GDM1 (cell line): ENCODE data around the gene MINDY1.
A peak's percentile ranks its signal among the peaks of the same experiment; 100 is the strongest.

Experiments used
- DNase-seq: peaks from one replicate; lab custom pipeline; 2025; lab: John Stamatoyannopoulos, UW

MINDY1 gene, protein sequence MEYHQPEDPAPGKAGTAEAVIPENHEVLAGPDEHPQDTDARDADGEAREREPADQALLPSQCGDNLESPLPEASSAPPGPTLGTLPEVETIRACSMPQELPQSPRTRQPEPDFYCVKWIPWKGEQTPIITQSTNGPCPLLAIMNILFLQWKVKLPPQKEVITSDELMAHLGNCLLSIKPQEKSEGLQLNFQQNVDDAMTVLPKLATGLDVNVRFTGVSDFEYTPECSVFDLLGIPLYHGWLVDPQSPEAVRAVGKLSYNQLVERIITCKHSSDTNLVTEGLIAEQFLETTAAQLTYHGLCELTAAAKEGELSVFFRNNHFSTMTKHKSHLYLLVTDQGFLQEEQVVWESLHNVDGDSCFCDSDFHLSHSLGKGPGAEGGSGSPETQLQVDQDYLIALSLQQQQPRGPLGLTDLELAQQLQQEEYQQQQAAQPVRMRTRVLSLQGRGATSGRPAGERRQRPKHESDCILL

DNA sequence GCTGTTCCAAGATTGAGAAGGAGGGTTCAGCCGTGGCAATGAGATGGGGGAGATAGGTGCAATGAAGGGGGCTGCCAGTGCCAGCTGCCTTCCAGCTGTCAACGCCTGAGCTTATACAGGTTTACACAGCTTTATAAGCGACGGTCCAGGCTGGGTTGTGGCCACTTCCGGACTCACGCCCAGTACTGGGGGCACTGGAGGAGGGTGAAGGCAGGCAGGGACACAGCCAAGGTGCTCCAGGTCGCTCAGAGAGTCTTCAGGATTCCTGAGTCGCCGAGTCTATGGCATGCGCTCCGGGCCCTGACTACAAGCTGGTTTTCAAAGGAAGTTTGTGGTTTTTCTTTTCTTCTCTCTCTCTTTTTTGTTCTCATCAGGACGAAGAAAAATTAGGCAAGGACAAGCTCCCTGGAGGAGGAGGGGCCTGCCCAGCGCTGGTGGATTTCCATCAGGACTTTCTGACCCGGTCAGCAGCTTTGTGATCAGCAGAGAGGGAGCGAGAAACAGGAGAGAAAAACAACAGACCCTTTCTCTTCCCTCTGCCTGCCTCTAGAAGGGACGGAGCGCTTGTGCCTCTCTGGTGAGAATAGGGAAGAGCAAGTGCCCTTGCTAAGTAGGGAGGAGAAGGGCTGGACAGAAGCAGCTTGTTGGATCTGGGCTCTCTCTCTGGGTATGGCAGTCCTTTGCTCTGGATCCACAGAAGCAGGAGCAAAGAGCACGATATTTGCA is at the start of gene MINDY1:
Gene MINDY1, minus strand, starts transcription at position 576 of the 726 bp plus-strand sequence. CDS start 4,285 bp downstream, outside the sequence.
- DNase-seq = peak; percentile 78

DNA sequence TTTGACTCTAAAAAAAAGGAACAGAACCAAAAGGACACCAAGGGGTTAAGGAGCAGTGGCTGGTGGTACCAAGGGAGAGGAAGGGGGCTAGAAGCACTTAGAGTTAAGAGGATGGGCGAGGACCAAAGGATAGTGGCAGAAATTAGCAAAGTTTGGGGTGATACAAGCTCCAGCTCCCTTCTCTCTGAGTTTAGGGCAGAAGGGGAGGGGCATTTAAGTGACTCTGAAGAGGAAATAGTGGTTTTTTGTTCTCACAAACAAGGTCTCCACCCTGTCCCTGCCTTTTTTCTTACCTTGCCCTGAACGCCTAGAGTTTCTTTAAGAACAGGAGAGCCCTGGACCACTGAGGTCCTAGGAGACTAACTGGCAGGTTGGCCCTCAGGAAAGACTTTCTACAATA is 49.4 kb upstream of the MINDY1 start:
- DNase-seq = no peak

DNA sequence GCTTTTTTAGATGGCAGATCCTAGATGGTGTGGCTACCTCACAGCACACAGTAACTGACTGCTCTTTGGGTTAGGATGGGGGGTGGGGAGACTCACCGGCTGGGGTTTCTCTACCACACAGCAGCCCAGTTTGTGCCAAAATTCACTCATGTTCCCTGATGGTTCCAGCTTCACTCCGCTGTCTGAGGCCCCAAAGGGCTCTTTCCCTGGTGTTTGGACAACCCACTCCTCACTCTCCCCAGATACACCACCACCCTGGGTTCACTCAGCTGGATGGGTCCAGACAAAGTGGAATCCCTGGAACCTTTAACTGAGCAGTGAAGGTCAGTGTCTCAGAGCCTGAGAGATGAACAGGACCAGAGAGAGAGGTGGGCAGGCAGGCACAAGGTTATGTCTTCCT is 48.9 kb upstream of the MINDY1 start:
- no peak for DNase-seq

DNA sequence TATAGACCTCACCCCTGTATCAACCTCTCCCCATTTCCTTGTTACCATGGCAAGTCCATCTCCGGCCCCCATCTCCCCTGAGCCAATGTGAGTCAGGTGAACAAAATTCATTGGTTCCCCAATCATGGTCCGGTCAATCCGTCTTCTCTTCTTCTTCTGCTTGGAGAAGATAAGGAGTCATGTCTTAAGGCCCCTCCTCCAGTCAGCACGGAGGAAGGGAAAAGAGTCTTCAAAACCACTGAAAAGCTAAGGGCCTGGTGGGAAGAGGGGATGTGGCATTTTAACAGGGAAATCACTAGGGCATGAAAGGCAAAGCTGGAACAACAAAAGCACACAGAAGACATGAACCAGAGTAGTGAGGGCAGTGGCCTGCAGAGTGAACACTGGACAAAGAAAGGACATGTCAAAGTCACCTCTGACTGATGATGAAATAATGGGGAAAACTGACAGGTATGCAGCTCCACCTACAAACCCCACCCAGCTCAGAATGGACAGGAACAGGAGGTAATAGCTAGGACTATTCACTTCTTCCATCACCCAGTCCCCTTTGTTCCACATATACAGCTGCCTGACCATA is 48.4 kb upstream of the MINDY1 start:
- DNase-seq = no peak

DNA sequence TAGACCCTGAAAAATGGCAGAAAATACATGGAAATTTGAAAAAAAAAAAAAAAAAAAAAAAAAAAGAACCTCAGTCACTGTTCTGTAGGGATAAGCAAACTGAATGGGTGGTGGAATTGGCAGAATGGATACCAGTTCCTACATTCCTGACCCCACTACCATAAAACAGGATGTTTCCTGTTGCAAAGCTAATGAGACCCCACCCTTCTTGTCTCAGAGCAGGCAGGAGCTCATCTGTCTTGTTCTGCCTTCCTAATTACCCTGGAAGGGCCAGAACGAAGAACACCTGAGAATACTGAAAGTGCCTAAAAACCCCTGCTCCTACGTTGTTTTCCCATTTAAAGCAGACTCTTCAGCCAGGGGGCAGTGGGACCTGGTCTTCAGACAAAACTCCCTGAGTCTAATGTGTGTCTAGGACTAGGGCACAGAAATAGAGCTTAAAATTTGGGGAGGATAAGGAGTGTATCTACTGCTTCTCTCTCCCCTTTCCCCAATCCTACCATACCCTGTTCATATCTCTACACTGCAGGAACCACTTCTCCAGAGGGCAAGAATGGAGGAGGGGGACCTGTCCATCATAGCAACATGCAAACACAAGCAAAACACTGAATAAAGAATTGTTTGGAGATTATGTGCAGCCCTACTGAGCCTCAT is 44.8 kb upstream of the MINDY1 start:
- DNase-seq = no peak

DNA sequence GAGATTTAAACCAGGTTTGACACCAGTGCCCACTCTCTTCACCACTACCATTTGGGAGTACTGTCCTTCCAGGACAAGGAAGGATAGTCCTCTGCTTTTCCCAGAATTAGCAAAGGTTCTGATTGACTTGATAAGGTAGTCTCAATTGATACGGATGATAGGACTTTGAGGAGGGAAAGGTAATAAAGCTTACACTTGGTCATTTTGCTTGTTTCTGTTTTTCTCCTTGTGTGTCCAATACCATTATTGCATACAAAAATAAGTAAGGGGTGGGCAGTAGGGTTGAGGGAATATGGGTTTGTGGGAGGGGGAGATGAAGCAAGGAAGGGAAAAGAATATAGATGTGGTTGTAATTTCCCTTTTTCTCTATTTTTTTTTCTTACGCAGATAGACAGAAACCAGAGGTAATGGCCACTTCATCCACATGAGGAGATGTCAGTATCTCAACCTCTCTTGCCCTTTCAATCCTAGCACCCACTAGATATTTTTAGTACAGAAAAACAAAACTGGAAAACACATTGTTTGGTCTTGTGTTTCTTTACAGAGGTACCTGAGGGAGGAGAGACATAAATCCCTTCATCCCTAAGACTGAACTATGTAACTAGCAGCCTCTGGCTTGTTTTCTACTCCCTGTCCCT is 43.5 kb upstream of the MINDY1 start:
- no peak for DNase-seq

DNA sequence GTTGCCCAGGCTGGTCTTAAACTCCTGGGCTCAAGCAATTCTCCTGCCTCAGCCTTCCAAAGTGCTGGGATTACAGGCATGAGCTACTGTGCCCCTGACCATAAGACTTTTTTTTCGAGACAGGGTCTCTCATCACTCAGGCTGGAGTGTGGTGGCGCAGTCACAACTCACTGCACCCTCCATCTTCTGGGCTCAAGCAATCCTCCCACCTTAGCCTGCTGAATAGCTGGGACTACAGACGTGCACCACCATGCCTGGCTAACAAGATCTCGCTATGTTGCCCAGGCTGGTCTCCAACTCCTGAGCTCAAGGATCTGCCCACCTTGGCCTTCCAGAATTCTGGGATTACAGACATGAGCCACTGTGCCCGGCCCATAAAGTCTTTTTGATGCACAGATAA is 42.8 kb upstream of the MINDY1 start:
- no peak for DNase-seq

DNA sequence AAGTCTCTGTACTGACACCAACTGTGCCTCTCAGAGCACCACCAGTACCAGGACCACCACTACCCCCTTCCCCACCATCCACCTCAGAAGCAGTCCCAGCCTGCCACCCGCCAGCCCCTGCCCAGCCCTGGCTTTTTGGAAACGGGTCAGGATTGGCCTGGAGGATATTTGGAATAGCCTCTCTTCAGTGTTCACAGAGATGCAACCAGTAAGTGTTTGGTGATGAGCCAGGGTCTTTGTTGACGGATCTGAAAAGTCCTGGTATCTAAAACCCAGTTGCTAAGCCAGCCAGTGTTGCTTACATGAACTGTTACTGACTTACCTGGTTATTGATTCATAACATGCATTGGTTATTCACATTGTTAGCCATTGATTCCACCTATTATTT is 41.9 kb upstream of the MINDY1 start:
- DNase-seq = no peak

DNA sequence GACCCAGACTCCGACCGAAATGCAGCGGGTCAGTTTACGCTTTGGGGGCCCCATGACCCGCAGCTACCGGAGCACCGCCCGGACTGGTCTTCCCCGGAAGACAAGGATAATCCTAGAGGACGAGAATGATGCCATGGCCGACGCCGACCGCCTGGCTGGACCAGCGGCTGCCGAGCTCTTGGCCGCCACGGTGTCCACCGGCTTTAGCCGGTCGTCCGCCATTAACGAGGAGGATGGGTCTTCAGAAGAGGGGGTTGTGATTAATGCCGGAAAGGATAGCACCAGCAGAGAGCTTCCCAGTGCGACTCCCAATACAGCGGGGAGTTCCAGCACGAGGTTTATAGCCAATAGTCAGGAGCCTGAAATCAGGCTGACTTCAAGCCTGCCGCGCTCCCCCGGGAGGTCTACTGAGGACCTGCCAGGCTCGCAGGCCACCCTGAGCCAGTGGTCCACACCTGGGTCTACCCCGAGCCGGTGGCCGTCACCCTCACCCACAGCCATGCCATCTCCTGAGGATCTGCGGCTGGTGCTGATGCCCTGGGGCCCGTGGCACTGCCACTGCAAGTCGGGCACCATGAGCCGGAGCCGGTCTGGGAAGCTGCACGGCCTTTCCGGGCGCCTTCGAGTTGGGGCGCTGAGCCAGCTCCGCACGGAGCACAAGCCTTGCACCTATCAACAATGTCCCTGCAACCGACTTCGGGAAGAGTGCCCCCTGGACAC is 41.4 kb upstream of the MINDY1 start:
- peak; percentile 13 for DNase-seq

DNA sequence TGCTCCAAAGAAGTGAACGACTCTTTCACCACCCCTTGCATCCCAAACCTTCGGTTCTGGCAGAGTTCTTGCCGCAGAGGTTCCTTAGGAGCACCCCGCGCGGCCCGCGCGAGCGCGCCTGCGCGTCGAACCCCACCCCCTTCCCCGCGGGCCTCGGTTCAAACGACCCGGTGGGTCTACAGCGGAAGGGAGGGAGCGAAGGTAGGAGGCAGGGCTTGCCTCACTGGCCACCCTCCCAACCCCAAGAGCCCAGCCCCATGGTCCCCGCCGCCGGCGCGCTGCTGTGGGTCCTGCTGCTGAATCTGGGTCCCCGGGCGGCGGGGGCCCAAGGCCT is 40.9 kb upstream of the MINDY1 start, which contains the start of gene C1orf56:
Gene C1orf56, plus strand, starts transcription at position 161 of the 334 bp plus-strand sequence. Its CDS starts 97 bp downstream, at position 258.
- DNase-seq = no peak

DNA sequence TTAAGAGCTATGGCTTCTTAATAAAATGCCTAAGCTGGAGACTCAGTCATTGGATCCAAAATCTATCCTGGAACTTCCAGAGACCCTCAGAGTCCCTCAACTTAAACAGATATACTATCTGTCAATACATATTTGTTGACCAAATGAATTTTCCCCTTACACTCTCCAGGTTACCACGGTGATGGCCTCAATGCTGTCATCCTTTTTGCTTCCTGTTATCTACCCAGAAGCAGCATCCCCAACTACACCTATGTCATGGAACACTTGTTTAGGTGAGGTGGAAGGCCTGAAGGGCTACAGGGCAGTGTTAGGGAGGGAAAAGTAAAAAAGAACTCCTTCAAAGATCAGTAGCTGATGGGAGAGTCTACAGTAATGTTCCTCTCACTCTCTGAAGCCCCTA is 36.5 kb upstream of the MINDY1 start:
- no peak for DNase-seq

DNA sequence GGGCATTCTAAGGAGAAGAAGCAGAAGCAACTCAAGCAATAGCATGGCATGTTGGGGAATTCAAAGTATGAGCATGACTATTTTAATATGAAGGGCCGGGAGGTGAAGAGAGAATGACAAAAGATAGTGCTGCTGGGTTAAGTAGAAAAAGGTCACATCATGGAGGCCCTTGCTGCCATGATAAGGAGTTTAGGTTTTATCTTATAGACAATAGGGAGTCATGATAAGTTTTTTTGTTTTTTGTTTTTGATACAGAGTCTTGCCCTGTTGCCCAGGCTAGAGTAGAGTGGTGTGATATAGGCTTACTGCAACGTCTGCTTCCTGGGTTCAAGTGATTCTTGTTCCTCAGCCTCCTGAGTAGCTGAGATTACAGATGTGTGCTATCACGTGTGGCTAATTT is 32.8 kb upstream of the MINDY1 start:
- no peak for DNase-seq

DNA sequence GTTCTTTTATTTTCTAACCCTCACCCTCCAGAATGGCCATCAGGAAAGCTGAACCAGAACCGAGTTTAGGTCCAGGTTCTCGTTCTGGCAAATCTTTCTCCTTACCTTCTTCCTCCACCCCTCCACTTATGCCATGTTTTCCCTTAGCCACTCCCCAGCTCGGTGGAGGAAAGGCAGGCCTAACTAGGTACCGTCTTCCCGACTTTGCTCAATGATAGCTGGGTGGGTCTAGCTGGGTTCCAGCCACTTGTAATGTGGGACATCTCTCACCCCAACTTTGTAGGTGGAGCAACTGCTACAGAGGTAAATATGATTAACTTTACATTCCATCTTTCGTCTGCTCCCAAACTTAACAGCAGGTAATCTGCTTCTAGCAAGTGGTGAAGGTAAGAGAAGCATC is 30.3 kb upstream of the MINDY1 start:
- no peak for DNase-seq

DNA sequence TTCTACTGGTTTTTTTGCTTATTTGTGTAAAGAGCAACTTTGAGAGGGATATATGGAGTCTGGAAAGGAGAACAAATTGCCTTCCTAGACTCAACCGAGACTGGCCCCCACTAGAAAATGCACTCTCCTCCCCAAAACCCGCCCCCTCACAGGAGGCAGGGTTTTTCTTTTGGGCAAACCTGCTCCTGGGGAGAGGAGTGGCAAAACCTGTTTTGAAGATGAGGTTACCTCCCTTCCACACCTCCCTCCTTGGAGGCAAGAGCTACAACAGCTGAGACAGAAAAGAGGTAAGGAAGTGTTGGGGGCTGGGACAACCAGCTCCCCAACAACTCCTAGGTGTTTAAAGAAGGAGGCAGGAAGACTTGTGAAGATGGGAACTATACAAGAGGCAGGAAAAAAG is 29.7 kb upstream of the MINDY1 start, which contains the start of gene BNIPL:
Gene BNIPL, plus strand, starts transcription at position 231 of the 400 bp plus-strand sequence. Its CDS starts 140 bp downstream, at position 371.
- no peak for DNase-seq

DNA sequence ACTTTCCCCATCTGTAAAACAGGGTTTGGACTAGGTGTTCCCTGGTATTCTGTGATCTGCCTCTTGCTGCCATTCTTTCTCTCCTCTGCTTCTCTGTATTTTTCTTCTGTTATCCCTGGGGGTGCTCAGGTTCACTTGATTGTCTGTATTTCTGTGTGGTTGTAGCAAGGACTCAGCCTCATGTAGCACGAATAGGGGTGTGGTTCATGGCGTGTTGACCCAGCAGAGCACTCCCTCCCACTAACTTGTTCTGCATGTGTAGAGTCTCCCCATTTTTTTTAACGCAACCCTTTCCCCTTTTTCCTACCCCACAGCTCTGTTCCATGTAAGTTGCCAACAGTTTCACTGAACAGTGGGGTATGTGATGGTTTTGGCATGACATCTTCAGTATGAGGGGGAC is 28.5 kb upstream of the MINDY1 start:
- no peak for DNase-seq

DNA sequence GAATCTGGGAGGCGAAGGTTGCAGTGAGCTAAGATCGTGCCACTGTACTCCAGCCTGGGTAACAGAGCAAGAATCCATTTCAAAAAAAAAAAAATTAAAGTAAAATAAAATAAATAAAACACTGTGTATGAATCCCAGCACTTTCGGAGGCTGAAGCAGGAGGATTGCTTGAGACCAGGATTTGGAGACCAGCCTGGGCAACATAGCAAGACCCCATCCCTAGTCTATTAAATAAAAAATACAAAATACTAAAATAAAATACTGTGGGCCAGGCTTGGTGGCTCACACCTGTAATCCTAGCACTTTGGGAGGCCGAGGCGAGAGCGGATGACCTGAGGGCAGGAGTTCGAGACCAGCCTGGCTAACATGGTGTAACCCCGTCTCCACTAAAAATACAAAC is 25.5 kb upstream of the MINDY1 start:
- DNase-seq = no peak

DNA sequence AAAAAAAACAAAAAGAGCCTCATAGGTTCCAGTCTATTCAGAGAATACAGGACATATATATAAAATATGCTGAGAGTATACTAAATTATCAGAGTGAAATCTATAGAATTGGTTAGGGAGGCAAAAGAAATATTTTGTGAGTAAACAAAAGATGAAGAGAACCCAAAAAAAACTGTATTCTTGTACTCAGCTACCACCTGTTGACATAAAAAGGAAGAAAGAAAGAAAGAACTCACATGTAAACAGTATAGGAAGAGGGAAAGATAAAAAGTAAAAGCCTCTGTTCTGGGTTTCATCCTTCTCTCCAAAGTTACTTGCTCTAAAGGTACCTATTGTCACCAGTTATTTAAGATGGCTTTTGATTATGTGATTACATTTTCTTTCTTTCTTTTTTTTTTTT is 19.8 kb upstream of the MINDY1 start:
- no peak for DNase-seq

DNA sequence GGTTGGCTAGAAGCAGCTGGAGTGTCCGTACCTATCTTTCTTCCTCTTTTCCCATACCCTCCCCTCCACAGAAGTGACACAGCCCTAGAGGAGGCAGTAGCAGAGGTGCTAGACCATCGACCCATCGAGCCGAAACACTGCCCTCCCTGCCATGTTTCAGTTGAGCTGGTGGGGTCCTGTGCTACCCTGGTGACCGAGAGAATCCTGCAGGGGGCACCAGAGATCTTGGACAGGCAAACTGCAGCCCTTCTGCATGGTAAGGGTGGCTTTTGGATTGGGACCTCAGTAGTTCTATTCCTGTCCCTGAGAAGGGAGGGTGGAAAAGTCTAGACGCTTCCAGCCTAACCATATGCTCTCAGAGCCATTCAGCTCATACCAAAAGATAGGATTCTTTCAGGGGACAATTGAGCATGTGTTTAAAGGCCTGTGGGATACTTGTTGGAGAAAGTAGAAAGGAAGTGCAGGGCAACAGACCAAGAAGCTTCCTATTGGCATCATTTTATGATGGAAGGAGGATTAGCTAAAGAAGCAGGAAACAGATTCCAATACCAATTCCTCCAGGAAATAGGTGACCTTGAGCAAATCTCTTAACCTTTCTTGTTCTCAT is 17.9 kb upstream of the MINDY1 start:
- DNase-seq = peak; percentile 70

DNA sequence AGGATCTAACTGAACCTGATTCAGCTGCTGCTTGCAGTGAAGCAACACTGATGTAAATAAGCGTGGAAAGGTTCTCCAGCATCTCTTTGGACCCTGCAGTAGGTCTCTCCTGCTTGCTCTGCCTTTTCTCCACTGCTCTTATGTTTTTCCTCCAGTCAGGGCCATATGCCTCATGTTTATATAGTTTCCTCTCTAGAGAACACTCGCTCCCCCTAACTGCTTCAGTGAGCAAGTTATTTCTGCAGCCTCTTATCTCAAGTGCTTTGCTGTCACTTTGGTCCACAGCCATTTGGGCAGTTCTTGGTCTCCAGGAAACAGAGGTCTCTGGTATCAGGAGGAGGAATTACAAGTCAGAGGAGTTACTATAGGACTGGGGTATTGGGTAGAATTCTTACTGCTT is 6.8 kb upstream of the MINDY1 start:
- peak; percentile 32 for DNase-seq

DNA sequence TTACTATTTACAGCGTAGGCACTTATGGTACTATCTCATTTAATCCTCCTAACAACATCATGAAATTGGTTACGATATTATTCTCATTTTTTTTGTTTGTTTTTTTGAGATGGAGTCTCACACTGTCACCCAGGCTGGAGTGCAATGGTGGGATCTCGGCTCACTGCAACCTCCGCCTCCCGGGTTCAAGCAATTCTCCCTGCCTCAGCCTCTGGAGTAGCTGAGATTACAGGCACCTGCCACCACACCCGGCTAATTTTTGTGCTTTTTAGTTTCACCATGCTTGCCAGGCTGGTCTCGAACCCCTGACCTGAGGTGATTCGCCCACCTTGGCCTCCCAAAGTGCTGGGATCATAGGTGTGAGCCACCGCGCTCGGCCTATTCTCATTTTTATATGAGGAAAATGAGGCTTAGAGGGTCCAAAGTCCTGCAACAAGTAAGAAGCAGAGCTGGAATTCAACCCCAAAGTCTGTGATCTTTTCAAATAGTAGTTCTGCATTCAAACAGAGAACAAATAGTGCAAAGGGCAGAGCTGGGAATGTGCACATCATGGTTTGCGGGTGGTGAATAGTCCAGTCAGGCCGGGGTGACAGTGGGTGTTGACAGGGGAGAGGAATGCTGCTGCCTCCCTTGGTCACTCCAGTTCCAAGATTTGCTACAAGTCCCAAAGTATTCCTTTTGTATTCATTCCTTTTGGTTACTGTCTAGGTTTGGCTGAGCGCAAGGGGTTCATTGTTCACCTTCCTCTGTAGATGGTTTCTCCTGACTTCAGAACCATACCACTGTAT is 6.2 kb upstream of the MINDY1 start:
- no peak for DNase-seq
